Activated T-cell treated with anti-CD3 and anti-CD28 coated beads, Interleukin-2, amount 50 U/mL, for 1 hour (primary cell): ENCODE results near the gene NPL.

ENCODE experiments used
- DNase-seq: peaks from one replicate; pipeline ENCODE4 v3.0.0-alpha.2; 2020

The NPL gene

DNA sequence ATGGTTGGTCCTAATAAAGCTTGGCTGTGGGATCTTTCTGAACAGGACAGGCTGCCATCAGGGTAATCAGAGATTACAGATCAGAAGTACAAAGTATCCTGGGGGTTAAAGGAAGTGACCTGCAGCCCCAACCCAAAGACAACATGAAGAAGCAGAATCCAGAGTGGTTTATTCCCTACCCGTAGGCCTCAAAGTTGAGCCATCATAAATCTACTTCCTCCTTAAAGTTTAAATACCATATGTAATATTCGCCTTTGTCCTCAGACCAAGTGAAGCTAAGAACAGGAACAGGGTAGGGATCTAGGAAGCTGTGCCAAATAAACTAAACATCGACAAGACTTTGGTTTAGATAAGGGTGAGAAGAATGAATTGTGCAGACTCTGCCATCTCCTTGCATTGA lies 33.6 kb downstream of the NPL start:
- DNase-seq, result no peak

DNA sequence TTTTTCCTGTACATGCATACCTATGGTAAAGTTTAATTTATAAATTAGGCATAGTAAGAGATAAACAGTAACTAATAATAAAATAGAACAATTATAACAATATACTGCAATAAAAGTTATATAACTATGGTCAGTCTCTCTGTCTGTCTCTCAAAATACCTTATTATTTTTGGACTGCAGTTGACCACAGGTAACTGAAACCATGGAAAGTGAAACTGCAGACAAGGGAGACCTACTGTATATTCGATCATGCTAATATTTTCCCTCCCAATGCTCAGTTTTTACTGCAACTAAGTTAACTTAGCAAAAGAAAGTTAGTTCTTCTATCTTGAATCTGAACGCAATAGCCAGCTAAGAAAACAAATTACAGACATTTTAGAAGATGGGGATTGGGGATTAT lies 37.3 kb downstream of the NPL start:
- DNase-seq, result no peak

- DNase-seq, result no peak
Observed at GRCh38 chr1:182829285-182829932, 39.8 kb downstream of the NPL start.

DNA sequence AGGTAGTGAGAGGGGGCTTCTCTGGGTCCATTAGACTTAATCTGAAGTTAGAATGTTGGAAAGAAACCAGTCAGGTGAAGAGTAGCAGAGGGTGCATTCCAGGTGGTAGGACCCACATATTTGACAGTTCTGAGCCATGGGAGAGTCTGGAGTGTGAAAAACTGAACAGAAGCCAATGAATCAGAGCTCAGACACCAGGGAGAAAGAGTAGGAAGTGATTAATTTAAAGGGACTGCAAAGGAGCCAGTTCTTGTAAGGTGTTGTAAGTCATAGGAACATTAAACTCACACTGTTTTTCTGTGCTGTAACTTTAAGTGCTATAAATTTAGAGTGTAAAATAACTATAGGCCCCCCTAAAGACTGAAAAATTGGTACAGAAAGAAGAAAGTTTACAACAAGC lies 43.7 kb downstream of the NPL start:
- no peak for DNase-seq

DNA sequence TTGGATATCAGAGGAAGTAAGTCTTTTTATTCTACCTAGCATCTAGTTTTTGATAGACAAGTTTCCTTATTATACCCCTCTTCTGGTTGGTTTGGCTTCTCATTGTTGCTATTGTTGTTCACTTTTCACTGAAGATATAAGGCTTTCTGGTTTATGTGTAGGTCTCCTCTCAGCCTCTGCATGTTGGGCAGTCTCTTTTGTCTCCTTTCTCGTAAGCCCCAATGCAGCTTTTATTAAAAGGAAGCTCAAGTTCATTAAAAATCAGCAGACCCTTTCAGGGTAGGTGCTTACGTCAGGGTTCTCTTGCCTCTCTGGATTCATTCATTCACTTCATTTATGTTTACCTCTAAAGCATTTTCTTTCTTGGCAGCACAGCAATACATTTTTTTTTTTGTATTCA lies 44.8 kb downstream of the NPL start:
- no peak for DNase-seq

- DNase-seq, result no peak
Observed at GRCh38 chr1:182835806-182836205, 46.2 kb downstream of the NPL start.

DNA sequence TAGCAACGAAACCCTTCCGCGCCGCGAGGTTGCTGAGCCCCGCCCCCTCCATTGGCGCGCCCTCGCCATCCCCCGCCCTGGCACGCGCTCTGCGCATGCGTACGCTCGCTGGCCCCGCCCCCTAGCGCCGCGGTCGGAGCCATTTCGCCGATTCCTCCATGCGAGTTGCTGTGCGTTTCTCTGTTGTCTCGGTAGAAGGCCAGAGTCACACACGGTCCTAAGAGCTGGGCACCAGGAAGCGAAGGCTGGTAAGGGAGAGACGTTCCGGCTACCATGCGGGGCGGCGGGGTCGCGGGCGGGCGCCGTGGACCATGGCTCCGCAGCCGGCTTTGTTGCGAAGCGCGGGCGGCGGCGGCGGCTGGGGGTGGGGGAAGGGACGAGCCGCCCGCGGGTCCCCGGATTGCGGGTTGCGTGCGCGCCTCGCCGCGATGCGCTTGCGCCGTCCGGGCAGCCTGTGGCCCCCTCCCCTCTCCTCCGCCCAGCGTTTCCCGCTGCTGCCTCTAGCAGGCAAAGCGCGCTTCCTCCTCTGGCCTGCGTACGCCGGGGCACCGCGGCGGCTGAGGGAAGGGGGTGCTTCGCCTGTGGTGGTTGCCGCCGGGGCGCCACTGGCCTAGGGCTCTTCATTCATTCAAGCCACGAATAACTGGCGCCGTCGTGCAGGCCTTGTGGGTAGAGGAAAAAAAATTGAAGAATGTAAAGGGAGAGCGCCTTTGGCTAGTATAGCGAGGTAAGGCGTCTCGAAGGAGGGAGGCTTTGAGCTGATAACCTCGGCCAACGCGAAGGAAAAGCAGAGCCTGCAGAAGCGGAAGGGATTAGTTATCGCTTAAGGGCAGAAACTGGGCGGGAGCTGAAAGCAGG lies 49.9 kb downstream of the NPL start, which contains the start of gene DHX9:
TSS of gene DHX9 (plus strand) at position 139 of the 858 bp plus-strand sequence. CDS start 3,220 bp downstream, outside the sequence.
- DNase-seq, result peak; percentile 99

DNA sequence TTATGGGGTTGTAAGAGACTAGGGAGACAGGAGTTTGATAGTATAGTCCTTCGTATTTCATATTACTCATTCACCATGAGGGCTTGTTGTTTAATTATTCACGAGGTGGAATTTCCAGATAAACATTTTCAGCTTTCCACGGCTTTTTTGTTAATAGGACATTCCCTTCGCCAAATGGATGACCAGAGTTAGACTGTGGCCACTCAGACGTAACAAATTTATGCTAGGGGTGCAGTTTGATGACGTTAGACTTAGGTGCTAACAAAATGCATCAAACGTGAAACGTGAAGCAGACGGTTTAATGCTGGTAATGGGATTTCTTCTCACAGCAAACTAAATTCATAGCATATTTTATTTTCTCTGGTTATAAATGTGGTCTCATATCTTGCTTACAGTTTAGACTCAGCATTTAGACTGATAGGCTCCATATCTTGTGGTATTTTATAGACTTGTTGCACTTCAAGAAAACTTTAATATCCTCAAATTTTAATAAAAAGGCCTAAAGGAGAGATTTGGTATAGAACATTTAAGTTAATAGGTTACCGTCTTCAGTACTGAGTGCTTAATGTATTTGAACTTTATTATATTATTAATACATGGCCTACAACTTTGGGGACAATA lies 51.9 kb downstream of the NPL start:
- no peak for DNase-seq

- no peak for DNase-seq
Observed at GRCh38 chr1:182842265-182842664, 52.7 kb downstream of the NPL start.

DNA sequence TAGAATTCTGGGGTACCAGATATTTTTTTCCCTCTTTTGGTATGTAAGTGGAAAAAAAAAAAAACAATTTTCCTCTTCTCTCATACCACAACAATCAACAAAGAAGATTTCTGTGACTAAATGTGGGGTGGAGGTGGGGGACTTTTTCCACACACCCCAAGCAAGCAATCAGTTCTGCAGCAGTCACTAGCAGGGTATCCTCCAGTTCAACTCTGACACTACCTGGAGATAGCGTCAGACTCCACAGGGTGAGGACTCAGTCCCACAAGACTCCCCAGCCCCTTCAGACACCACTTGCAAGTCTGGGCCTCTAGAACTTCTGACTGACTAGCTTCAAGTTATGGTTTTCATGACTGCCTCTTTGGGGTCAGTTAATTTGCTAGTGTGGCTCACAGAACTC lies 55.8 kb downstream of the NPL start:
- no peak for DNase-seq

GRCh38 chr1:182845894-182846293 lies 56.3 kb downstream of the NPL start:
- no peak for DNase-seq

DNA sequence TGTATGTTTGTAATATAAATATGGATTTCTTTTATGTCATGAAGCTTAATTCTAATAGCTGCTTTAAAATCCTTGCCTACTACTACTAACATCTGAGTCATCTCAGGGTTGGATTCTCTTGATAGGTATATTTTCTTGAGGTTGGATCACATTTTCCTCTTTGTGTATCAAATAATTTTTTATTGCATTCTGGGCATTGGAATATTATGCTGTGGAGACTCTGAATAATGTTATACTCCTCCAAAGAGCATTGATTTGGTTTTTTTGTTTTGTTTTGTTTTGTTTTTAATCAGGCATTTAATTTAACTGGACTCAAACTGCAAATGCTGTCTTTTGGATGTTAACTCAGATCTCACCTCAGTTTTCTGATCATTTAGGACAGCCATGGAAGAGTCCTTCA lies 57.5 kb downstream of the NPL start:
- DNase-seq, result no peak

GRCh38 chr1:182848736-182849135 lies 59.2 kb downstream of the NPL start:
- DNase-seq, result no peak

GRCh38 chr1:182850319-182850718 lies 60.7 kb downstream of the NPL start:
- no peak for DNase-seq

DNA sequence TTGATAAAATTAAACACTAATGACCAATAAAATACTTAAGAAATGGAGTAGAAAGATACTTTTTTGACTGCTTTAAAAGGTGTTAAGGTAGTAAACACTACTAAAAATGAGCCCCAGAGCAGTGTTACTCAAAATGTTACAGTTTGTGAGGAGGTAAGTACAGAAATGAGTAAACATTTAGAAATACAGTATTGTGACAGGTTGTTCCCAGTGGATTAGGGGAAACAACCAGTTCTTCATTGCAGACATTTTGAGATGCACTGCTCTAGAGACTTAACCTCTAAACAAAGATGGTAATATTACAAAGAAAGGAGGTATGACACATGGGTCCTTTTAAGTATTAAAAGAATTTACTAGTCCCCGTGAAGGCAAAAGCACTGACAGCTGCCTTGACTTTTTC lies 62.3 kb downstream of the NPL start:
- no peak for DNase-seq

DNA sequence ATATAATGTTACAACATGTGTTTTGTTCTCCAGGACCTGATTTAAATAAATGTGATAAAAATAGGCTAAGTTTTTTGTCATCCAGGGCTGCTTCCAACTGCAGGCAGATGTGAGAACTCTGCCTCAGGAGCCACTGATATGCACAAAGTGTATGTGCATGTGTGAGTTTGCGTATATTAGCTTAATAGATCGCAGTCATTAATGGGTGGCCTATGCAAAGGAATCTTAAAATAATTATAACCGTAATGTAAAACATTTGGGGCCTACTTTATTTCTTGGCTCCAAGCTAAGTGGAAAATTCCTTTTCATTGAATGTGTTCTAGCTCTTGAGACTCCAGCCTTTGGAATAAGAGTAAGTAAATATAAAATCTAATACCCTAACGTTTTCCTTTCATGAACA lies 66.3 kb downstream of the NPL start:
- no peak for DNase-seq

GRCh38 chr1:182857212-182857611 lies 67.6 kb downstream of the NPL start:
- DNase-seq, result no peak

DNA sequence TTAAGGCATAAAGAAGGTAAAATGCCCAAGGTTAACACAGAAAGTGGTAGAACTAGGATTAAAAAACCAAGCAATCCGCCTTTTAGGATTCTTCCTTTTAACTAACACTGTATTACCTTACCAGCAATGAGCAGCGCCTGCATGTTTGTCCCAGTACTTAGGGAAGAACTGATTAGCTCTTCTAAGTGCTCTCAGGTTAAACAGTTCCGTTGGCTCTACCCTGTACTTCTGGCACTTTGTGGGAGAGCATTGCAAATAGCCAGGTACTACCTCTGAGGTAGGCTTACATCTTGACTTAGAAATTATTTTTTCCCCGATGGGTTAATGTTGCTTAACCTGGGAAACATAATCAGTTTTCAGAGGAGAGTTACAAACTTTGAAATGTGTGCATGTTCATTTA lies 71.1 kb downstream of the NPL start:
- DNase-seq, result no peak

DNA sequence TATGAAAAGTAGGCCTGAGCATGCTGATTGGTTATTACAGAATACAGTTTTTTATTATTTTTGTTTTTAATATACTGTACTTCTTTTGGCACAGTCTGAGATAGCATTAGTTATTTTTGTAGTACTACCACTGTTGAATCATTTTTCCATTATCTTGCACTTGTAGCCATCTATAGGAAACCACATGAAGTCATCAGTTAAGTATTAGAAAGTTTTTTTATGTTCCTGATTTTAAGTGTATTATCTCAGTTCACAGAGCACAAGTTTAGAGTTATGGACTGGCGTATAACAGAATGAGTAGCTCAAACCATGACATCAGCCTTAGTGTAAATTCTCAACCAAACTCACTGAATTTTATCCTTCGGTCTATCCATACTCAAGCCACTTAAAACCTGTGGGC lies 72.4 kb downstream of the NPL start:
- DNase-seq, result no peak

- no peak for DNase-seq
Observed at GRCh38 chr1:182862827-182863226, 73.3 kb downstream of the NPL start.

DNA sequence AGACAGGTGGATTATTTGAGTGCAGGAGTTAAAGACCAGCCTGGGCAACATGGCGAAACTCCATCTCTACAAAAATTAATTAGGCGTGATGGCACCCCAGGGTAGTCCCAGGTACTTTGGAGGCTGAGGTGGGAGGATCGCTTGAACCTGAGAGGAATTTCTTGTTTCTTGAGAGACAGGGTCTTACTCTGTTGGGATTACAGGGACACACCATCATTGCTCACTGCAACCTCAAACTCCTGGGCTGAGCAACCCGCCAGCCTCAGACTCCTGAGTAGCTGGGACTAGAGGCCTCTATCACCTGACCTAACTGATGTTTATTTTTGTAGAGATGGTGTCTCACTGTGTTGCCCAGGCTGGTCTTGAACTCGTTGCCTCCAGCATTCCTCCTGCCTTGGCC lies 74.4 kb downstream of the NPL start:
- DNase-seq, result no peak

DNA sequence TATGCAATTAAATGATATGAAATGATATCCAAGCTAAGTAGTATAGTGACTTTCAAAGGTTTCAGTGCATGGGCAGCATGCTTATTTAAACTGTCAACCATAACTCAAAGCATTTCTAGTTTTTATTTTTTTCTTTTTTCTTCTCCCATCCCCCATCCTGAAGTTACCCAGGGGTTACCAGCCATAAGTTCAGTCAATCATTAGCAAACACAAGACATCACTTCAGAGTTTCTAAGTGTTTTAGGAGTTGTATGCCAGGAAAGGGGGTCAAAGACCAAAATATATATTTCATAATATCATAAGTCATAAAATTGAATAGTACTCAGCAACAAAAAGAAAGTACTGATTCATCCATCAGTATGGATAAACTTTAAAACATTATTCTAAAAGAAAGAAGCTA lies 78.3 kb downstream of the NPL start:
- DNase-seq, result no peak

DNA sequence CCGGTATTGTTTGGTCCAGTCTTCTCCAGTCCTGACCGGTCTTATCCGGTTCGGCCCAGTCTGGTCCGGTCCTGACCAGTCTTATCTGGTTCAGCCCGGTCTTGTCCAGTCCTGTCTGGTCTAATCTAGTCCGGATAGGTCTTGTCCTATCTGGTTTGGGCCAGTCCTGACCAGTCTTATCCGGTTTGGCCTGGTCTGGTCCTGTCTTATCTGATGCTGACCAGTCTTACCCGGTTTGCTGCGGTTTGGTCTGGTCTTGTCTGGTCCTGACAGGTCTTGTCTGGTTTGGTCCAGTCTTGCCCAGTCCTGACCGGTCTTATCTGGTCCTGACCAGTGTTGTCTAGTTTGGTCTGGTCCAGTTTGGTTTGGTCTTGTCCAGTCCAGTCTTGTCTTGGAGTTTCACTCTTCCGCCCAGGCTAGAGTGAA lies 79.7 kb downstream of the NPL start:
- DNase-seq, result no peak

DNA sequence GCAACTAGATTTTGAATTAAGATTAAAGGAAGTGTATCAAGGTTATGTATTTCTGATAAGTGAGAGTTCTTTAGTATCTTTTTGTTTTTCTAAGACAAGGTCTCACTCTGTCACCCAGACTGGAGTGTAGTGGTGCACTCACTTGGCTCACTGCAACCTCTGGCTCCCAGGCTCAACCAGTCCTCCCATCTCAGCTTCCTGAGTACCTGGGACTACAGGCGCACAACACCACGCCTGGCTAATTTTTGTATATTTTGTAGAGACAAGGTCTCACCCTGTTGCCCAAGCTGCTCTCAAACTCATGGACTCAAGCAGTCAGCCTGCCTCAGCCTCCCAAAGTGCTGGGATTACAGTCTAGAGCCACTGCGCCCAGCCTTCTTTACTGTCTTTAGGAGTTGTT lies 83.3 kb downstream of the NPL start:
- no peak for DNase-seq
